Stimulated activated CD4-positive, alpha-beta T cell treated with anti-CD3 and anti-CD28 coated beads, Interleukin-15, amount 100 ng/mL, for 24 hours (primary cell): ENCODE results near the gene FASN.
A peak's percentile ranks its signal among the peaks of the same experiment; 100 is the strongest.

ENCODE experiments used
- DNase-seq: peaks from one replicate; pipeline ENCODE4 v3.0.0-alpha.2; 2020

Gene FASN

GRCh38 chr17:82117139-82118090, 19.4 kb upstream of the FASN start:
- no peak for DNase-seq

DNA sequence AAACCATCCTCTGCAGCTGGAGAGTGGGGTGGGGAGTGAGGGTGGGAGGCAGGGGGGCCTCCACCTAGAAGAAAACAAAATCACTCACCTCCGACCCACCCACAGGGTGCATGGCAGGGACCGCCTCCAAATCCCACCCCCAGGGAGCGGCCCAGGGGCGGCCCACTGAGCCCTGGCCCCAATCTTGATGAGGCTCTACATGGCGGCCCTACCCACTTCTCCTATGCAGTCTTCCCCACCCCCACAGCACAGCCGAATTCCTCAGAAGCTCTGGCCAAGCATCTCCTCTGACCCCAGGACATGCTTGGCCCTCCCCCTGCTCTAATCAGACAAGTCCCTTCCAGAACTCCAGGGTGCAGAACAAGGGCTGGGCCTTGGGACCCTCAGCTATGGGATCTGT, 18.2 kb upstream of the FASN start:
- DNase-seq = no peak

- DNase-seq = no peak
Measured at GRCh38 chr17:82114872-82115271, 16.8 kb upstream of the FASN start.

GRCh38 chr17:82114447-82114846, 16.4 kb upstream of the FASN start:
- no peak for DNase-seq

GRCh38 chr17:82113941-82114340, 15.9 kb upstream of the FASN start:
- DNase-seq = no peak

GRCh38 chr17:82113422-82113821, 15.4 kb upstream of the FASN start:
- DNase-seq = no peak

DNA sequence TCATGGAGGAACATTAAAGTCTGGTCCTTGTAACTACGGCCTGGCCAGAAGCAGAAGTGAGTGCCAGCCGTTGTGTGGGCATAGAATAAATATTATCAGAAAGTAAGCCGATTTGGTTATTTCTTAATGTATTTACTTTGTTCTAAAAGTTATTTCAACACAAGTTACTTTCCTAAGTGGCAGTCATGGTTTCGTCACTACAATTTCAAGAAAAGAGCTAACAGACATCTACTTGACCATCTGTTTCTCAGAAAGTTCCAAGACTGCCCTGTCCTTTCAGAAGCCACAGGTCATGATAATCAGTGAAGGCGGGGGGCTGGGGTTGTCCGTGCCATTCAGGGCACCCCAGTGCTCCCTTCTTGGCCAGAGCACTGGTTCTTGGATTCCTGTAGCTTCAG, 14.9 kb upstream of the FASN start:
- DNase-seq = no peak

- DNase-seq = no peak
Measured at GRCh38 chr17:82112181-82112913, 14.3 kb upstream of the FASN start.

- peak; percentile 36 for DNase-seq
Measured at GRCh38 chr17:82110298-82110697, 12.3 kb upstream of the FASN start.

- no peak for DNase-seq
Measured at GRCh38 chr17:82108961-82109475, 11.0 kb upstream of the FASN start.

GRCh38 chr17:82108496-82108945, 10.5 kb upstream of the FASN start:
- DNase-seq = no peak

- peak; percentile 2 for DNase-seq
Measured at GRCh38 chr17:82108038-82108437, 10.0 kb upstream of the FASN start.

DNA sequence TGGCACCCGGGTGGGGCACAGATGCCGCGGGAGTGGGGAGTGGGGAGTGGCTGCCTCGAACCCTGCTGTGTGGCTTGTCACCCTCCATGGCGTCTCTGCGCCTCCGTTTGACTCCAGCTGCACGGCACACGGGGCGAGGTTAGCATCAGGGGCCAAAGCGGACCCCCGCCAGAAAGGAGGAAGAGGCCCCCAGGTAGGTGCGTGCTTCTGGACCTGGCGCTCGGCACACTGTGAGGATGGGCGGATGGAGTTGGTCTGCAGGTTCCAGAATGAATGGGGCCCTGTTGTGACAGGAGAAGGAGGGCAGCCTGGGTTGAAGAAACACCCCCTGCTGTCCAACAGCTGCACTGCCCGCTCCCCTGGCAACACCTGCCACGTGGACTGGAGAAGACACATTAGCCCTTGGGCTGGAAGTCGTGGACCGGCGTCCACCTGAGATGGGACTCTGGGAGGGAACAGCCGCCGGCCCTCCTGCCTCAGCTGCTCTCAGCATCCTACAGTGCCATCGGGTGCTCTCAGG, 9.4 kb upstream of the FASN start:
- peak; percentile 33 for DNase-seq

GRCh38 chr17:82106688-82107305, 8.8 kb upstream of the FASN start:
- no peak for DNase-seq

GRCh38 chr17:82105882-82106687, 8.0 kb upstream of the FASN start:
- peak; percentile 83 for DNase-seq

DNA sequence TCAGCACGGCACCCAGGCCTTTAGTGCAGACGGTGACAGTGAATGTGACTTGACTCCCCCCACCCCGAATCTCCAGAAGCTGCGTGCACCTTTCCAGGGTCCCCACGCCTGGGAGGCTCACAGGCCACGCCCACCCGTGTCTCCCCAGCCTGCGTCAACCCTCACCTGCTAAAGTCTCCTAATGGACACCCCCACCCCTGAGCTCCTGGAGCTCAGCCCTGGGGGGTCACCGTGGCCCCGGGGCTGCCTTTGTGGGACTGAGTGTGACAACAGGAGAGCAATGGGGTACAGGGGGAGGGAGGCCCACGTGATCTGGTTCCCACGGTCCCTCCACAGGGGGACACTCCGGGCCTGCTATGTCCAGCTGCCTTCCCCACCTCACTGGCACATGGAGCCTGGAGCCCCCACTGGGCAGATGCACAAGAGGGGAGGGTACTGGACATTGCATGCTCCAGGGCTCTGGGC, 7.4 kb upstream of the FASN start:
- DNase-seq = peak; percentile 10

DNA sequence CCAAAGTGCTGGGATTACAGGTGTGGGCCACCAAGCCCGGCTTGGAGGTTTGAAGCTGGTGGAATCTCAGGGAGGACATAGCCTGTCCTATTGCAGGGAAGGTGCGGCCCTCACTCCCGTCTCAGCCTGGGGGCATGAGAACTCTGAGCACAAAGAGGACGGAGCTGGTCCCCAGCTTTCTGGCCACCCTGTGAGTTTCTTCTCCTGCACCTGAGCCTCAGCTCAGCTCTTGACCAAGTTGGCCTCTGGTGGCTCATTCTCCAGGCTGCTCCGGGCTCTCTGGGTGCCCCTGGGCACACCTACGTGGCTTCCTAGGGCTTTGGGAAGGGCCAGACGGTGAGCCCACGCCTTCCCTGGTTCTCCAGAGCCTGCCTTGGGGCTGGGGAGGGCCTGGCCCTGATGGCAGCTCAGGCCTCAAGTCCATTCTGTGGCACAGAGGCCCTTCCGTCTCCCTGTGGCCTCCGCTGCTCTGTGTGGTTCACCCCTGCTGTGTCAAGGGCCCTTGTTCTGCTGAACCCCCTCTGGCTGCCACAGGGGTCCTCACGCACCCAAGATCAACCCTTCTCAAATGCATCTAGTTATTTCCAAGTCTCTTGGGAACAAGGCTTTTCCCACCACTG, 6.9 kb upstream of the FASN start:
- peak; percentile 4 for DNase-seq

- DNase-seq = peak; percentile 5
Measured at GRCh38 chr17:82103553-82104451, 5.8 kb upstream of the FASN start.

DNA sequence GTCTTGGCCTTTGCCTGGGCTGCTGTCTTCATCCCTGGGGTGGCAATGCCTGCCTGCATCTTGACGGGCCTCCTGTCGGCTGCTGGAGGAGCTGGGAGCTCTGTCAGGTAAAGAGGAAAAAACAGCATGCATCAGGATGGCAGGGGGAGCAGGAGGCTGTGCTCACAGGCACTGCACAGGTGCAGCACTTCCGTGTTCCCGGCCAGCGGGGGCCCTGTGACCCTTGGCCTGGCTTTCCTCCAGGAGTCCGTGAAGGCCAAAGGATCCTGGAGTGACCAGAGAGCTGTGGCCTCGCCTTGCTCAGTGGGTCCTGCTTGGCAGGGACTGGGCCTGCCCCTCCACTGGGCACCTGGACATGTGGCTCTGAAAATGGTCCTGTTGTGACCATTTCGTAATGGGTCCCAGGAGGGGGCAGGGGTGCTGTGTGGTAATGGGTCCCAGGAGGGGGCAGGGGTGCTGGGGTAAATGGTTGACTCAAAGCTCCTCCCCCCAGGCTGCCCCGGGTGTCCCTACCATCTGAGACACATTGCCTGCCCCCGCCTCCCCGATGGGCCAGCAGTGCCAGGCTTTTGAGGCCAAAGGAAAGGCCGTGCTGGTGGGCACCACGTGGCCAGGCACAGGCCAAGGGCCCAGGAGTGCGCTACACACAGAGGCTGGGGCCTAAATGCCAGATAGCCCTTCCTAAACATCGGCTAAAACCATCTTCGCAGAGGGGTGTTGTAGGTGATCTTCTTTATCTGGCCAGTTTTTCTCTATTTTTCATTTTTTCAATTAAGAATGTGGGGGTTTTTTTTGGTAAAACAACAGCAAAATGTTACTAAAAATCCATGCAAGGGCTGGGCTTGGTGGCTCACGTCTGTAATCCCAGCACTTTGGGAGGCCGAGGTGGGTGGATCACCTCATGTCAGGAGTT, 4.0 kb upstream of the FASN start:
- peak; percentile 16 for DNase-seq
